Prostate gland (tissue), 2 donors: ENCODE results near the gene WDR49.

ENCODE experiments used
- POLR2A ChIP-seq: fragments of 450-650 bp; IDR thresholded peaks from one replicate; pipeline ENCODE4 v1.6.1; 2016; ENCODE audit warnings: antibody characterized with exemption, mild to moderate bottlenecking
- POLR2AphosphoS5 ChIP-seq: sonication (generic); formaldehyde crosslinking; IDR thresholded peaks from one replicate; pipeline ENCODE4 v1.6.1; 2017; ENCODE audit warnings: antibody characterized with exemption
- TF ChIP-seq, protein P1 (sequence below), 4 experiments: fragments of 200-600 bp in 2 of 4; fragments of 450-650 bp in 2 of 4; sonication (generic) in 2 of 4; IDR thresholded peaks; 1 replicate in 3 of 4; 2 replicates in 1 of 4; pipeline ENCODE4 v1.5.1; 2016 to 2019; ENCODE audit warnings: antibody characterized with exemption in 4 of 4, mild to moderate bottlenecking in 2 of 4, moderate library complexity in 2 of 4

- TF ChIP-seq, protein P1, sequence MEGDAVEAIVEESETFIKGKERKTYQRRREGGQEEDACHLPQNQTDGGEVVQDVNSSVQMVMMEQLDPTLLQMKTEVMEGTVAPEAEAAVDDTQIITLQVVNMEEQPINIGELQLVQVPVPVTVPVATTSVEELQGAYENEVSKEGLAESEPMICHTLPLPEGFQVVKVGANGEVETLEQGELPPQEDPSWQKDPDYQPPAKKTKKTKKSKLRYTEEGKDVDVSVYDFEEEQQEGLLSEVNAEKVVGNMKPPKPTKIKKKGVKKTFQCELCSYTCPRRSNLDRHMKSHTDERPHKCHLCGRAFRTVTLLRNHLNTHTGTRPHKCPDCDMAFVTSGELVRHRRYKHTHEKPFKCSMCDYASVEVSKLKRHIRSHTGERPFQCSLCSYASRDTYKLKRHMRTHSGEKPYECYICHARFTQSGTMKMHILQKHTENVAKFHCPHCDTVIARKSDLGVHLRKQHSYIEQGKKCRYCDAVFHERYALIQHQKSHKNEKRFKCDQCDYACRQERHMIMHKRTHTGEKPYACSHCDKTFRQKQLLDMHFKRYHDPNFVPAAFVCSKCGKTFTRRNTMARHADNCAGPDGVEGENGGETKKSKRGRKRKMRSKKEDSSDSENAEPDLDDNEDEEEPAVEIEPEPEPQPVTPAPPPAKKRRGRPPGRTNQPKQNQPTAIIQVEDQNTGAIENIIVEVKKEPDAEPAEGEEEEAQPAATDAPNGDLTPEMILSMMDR (IDR thresholded peaks at IDR 0.05) = no peak
- TF ChIP-seq POLR2AphosphoS5 (no peak), POLR2A (no peak)
These were observed 3.1 kb upstream of the WDR49 start for GRCh38 chr3:167656821-167657220.
